GM21381 (cell line): ENCODE results near the gene NANOS2.
"Not testable (repeated sequence)": the region's sequence is repeated elsewhere in the genome, so short reads cannot be mapped to it uniquely, and the experiment has no call there.

Experiments
- ATAC-seq: cut with Tn5 transposase; IDR thresholded peaks from one replicate; pipeline ENCODE4 v1.9.1; 2021; ENCODE audit warnings: mild to moderate bottlenecking, moderate library complexity; ENCODE audit not compliant: unreplicated experiment

The NANOS2 gene

DNA sequence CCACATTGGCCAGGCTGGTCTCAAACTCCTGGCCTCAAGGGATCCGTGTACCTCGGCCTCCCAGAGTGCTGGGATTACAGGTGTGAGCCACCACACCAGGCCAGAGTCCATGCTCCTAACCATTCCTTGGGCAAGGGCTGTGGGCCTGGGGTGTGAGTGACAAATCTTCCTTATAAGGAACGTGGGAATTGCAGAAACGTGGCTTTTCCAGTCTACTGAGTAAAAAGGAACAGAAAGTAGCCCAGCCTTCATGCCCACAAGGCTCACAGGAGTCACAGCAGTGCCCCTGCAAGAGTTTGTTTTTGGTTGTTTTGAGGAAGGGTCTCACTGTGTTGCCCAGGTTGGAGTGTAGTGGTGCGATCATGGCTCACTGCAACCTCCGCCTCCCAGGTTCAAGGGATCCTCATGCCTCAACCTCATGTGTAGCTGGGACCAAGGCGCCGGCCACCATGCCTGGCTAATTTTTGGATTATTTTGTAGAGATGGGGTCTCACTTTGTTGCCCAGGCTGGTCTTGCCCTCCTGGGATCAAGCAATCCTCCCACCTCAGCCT, 17.2 kb downstream of the NANOS2 start:
- no peak for ATAC-seq

DNA sequence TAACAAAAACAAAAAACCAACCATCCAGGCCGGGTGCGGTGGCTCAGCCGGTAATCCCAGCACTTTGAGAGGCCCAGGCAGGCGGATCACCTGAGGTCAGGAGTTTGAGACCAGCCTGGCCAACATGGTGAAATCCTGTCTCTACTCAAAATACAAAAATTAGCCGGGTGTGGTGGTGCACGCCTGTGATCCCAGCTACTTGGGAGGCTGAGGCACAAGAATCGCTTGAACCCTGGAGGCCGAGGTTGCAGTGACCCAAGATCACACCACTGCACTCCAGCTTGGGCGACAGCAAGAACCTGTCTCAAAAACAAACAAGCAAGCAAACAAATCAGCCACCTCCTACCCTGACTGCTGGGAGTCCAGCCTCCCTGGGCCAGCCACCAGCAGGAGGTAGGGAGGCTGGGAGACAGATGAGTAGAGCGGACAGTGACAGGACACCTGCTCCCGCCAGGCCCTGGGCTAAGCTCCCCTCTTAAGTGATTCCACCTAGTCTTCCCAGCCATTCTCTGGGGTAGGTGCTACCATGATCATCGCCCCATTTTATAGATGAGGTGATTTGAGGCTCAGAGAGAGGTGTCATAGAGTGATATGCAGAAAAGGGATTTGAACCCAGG, 18.5 kb downstream of the NANOS2 start:
- ATAC-seq, result not testable (repeated sequence)

DNA sequence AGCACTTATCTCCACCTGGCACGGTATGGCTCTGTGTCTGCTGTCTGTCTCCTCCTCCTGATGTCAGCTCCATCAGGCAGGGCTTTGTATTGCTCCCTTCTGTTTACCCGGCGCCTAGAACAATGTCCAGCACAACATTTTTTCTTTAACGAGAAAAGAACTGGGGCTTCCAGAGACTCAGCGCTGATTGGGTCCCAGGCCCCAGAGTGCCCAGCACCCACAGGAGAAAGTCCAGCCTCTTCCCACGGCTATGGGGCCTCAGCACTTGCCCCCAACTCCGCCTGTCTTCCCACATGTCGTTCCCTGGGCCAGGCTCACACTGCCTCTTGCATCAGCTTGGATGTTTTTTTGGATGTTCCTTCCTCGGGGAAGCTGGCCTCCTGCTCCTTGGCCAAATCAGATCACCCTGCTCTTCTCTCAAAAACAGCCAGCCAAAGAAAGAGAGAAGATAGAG, 19.0 kb downstream of the NANOS2 start:
- ATAC-seq, result no peak

DNA sequence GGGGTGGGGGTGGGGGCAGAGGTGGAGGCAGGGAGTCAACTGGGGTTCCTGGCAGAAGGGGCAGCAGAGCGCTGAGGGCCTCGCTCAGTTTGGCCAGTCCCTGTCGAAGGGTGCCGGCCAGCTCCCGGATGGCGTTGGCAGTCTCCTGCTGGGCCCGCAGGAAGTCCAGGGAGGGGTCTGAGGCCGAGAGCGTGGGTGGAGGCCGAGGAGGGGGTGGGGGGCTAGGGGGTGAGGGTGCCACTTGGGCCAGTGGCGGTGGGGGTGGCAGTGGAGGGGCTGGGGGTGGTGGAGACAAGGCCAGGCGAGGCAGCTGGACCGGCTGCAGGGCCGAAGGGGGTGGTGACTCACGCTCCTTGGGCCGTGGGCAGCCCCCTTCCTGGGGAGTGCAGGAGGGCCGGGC, 23.7 kb downstream of the NANOS2 start:
- ATAC-seq, result no peak

DNA sequence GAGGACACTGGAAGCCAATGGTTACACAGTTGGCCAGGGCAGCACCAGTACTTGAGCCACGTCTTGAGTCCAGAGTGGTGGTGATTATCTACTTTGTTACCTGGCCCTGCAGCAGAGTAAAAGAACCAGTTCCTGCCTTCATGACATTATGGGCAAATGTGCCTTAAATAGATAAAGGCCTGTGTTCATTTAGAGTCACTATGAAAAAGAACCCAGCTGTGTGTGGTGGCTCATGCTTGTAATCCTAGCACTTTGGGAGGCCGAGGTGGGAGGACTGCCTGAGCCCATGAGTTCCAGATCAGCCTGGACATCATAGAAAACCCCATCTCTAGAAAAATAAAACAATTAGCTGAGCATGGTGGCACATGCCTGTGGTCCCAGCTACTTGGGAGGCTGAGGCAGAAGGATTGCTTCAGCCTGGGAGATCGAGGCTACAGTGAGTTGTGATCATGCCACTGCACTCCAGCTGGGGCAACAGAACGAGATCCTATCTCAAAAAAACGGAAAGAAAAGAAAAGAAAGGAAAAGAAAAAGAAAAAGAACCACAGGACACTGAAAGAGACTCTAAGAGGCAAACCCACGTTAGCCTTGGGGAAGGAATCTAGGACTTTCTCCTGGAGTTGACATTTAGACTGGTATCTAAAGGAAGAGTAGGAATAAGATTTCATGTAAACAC, 25.2 kb downstream of the NANOS2 start:
- ATAC-seq, result no peak

DNA sequence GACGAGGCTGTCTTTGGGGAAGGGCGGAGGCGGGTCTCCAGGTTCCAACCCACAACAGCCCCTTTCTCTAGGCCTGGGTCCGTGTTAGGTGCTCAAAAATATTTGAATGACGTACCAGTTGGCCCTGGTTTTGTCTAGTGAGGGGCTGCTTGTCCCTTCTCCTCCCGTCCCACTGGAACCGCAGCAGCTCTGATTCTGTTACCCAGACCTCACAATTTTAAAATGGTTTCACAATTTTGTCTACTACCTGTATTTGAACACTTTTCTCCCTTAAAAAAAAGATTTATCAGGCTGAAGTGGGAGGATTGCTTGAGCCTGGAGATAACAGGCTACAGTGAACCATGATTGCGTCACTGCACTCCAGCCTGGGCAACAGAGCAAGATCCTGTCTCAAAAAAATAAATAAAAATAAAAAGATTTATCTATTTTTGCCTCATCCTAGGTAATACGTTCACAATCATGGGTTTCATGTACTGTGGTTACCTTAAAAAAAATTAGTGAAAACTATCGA, 27.3 kb downstream of the NANOS2 start:
- ATAC-seq, result no peak

DNA sequence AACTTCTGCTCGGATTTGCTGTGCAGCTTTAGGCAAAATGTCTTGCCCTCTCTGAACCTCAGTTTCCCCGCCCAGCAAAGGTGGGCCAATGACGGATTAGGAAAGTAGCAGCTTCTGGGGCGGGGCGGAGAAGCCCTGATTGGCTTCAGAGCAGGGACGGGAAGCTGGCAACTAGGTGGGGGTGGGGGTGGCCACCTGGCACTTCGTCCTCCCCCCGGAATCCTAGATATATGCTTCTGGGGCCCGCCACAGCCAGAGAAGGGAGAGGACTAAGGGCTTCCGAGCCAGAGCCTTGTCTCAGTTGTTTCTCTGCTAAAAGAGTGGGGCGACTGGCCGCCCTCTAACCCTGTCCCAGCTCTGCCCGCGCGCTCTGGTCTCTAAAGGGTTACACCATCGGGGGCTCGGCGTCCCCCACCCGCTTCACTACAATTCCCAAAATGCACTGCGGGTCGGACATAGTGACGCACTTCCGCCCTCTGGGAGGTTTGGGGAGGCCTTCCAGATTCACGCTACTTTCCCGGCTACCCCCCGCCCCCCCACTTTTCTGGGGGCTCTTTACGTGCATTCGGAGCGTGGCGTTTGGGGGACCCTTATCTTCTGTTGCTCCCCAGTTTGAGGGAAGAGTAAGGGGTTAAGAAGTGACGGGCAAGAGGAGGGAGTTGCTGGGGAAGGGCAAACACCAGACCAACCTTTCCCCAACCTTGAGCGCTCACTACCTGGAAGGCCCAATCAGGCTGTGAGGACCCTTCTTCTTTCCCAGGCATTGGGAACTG, 28.0 kb downstream of the NANOS2 start:
- peak; percentile 42 for ATAC-seq

DNA sequence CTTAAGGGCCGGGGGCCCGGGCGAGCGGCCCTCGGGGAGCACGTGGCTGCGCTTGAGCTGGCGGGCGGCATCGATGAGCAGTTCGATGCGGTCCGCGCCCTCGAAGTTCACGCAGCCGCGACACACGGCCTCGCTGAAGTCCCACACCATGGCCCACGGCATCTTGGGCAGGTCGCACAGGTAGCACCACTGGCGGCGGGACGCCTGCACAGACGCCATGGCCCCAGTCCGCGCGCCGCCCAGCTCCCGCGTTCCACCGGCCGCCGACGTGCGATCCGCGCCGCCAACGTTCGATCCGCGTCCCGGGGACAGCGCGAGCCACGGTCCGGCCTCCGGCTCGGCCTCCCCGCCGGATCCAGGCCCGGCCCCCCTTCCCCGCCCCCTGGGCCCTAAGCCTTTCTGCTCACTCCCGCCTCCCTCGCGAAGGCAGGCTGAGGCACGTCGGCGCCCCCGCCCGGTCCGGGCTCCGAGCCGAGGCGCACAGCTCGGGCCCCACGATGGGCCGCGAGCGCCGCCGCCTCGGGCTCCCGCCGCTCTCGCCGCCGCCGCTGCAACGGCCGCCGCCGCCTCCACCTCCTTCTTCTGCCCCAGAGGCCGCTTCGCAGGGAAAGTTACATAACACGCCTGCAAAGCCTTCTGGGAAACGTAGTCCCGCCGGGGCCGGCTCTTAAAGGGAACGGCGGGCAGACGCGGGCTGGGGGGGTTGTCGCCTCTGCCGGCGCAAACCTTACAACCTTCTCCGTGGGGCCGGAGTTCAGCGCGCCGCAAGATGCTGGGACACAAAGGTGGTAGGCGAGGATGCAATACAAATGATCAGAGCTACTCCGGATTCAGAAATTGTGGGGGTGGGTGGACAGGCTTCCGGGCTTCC, 28.8 kb downstream of the NANOS2 start, which contains the start of gene IRF2BP1:
IRF2BP1 (minus strand) TSS at position 586 of the 871 bp plus-strand sequence; CDS start at position 219, 367 bp downstream.
- ATAC-seq, result peak; percentile 48

DNA sequence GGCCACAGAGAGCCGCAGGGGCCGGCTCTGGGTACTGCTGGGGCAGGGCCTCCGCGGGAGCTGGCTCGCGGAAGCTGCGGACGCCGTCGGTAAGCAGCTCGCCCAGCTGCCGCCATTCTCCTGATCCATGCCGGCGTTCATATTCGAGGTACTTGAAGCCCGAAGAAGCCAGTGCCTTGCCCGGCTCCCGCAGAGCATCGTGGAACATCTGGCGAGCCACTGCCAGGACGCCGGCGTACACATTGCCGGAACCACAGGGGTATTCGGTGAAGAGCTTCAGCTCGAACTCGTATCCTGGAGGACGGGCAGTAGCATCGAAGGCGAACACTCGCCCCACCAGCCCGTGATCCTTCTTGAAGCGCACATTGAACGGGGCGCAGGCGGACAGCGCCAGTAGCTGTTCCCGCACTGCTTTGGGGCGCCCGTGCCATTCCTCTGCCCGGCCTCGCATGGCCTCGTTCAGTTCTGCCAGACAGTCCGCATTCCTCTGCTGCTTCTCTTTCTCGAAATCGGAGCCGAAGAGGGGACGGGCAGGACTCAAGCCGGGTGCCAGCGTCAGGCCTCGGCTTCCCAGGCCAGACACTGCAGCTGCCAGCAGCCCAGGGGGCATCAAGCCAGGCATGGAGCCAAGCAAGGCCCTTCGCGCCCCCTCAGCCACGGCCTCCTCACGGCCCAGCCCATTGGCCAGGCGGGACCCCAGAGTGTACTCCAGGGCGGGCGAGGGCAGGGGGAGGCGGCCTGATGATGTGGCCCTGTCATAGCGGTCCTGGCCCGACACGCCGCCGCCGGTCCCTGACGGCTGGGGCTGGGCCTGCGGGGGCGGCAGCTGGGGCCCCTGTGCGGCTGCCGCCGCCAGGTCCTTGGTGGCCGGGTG, 29.7 kb downstream of the NANOS2 start:
- no peak for ATAC-seq

DNA sequence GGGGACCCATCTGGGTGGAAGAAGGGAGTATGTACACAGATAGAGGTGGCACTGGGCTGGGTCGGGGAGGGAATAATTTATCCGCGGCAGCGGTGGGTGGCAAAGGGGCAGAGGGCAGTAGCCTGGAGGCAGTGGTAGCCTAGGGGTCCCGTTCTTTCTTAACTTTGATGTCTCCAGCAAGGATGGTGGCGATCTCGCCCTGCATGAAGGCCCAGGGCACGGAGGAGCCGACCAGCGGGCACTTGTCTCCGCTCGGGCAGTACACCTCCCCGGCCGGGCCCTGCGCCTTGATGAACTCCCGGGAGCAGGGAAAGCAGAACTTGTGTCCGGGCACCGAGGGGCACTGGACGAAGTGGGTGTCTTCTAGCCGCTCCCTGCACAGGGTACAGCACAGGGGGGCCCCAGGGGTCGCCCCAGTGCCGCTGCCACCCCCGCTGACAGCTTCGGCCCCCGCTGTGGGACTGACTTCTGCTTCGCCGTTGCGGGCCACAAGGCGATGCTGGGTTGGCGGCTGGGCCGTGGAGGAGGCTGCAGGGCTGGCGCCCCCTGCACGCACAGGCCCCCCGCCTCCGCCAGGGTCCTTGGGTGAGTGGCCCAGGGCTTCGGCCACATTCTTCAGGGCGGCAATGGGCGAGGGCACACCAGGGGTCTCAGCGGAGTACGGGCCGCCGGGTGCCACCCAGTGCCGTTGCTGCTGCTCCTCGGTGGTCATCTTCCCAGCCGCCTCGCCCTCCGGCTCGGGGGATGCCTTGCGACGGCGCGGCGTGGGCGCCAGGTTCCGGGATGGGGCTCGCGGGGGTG, 30.5 kb downstream of the NANOS2 start:
- no peak for ATAC-seq

DNA sequence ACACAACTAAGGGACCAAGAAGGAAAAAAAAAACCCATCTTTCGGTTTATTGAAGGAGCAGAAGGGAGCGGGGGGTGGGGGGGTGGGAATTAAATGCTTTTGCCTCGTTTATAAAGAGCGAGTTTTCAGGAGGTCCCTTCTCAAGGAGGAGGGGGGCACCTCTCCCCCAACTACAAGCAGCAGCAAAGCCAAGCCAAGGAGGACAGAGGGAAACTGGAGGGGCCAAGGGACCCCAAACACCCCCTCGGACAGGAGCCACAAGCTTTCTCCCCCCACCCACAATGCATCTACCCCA, 31.0 kb downstream of the NANOS2 start:
- no peak for ATAC-seq

DNA sequence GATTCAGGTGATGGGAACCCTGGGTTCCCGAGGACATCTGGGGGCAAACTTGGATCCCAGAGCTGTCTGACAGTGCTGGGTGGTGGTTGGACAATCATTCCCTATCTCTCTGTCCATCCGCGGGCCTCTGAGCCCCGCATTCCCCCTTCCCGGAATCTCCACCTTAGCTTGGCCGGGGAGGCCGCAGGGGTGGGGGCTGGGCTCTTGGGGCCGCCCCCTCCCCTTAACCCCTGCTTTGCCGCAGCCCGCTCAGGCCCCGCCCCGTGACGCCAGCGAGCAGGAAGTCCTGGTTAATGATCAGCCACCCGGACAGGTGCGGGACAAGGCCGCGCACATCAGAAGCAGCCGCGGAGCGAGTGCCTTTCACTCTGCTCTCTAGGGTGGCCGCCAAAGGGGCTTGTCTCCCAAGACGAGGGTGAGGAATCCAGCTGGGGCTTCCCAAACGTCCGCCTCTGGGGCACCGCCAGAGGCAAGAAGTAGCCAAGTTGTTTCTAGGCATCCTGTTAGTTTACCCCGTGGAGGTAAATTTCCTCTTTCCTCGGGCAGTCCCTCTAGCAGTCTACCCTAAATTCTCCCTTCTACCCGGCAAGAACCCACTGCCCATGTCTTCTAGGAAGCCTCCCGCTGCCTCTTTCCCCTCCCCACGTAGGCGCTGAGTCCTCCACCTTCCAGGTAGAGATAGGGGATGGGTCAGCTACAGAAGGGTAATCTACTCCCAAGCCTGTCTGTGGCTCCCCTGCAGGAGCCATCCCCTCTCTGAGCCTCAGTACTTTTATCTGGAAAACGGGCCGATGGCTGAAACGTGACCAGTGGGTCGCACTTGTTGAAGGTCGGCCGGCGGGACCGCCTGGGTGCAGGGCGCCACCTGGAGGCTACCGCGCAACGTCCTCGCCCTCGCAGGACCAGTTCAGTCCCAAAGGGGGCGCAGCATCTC, 31.7 kb downstream of the NANOS2 start:
- peak; percentile 32 for ATAC-seq

DNA sequence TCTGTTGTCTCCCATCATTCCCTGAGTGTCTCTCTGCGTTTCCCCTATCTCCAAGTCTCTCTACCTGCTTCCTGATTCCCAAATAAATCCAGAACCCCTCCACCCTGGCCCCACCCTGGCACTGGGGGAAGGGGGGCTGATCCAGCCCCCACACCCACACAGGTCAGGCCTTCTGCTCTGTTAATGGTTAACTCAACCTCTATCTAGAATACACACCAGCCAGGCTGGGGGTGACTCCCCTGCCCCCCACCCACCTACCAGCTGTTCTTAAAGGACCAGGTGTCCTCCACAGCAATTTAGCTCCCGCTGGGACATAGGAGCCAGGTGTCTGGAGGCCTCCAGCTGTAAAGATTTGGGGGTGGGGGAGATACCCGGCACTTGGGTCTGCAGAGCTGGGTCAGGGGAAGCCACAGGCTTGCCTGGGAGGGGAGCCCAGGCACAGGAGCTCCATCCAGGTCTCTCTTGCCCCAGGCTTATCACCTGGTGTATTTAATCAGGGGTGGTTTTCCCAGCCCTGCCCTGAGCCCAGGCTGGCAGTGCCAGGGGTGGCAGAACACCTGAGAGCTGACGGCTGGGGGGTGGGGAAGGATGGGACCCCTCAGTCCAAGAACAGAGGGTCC, 32.6 kb downstream of the NANOS2 start:
- ATAC-seq, result no peak

DNA sequence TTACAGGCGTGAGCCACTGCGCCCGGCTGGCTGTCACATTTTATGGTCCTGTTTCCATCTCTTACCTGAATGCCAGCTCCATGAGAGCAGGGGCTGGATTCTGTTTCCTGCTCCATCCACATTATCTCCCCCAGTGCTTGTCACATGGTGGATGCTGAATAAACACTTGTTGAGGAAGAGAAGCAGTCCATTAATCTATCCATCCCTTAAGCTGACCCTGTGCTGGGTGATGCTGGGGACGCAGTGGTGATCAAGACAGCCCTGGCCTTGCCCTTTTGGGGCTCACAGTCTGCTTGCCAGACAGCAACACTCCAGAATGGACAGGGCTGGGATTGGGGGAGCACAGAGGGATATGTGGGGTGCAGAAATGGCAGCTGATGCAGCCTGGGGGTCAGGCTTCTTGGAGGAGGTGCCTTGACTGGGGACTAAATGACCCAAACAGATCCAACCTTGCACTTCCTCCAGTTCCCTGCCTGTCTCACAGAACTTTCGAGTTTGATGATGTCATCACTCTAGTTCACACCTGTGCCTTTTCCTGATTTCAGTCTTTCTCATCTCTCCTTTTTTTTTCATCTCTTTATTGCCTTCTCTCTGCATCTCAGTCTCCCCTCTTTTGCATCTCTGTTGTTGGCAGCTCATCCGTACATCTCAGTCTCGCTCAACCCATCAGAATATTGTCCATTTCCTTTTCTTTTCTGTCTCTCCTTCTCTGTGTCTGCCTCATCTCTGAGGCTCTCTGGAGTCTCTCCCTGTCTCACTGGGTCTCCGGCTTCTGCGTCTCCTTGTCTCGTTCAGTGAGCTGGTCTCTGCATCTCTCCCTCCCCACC, 33.3 kb downstream of the NANOS2 start:
- no peak for ATAC-seq

DNA sequence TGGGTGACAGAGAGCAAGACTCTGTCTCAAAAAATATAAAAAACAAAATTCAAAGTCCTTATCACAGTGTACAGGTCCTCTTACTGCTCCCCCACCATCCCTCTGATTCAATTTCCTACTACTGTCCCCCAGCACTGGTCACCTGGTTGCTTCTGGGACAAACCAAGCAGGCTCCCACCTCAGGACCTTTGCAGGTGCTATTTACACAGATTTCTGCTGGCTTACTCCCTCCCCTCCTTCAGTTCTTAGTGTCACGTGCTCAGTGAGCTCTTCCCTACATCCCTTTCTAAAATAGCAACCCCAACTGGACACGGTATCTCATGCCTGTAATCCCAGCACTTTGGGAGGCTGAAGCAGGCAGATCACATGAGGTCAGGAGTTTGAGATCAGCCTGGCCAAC, 34.6 kb downstream of the NANOS2 start:
- no peak for ATAC-seq

DNA sequence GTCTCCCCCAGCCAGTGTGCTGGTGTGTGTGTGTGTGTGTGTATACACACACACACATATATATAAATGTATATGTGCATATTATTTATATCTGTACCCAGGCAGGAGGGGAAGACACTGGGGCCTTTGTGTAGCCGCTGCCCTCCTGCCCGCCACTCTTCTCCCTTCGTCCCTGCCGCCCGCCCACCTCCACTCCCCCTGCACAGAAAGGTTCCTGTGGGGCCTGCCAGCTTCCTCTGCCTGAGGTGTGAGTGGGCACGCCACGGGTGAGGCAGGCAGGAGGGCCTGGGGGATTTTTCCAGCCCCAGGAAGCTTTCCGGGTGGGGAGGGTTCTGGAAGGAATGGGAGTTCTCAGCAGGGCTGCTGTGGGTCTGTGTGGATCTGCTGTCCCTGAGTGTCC, 35.5 kb downstream of the NANOS2 start:
- no peak for ATAC-seq
